Measurements from ENCODE around the gene CAMTA1.

DNA sequence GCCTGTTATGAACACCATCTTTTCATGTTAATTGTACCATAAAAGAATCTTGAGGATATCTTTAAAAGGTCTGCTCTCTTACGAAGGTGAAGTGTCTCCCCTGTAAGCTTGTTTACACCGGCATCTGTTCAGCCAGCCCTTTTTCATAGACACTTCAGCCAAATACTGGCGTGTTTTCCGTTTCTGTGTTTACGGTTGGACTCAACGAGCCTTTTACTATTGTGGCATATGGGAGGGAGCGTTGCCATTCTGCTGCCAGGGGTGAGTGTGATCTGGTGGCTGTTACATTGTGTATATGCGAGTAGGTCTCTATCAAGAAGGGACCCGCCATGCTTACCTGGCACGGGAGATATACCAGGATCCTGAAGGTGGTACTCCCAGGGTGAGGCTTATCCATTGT, 433.8 kb downstream of the CAMTA1 start:
- TF ChIP-seq, protein P1, sequence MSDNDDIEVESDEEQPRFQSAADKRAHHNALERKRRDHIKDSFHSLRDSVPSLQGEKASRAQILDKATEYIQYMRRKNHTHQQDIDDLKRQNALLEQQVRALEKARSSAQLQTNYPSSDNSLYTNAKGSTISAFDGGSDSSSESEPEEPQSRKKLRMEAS (IDR thresholded peaks at IDR 0.05): no peak
- TF ChIP-seq POLR2A (IDR thresholded peaks at IDR 0.05; ENCODE audit: borderline replicate concordance, extremely low read depth, insufficient read depth, insufficient read length) (no peak), TCF7L2 (IDR thresholded peaks at IDR 0.05; ENCODE audit: borderline replicate concordance, extremely low read depth, insufficient read depth, insufficient read length) (no peak), POLR2AphosphoS5 (IDR thresholded peaks at IDR 0.05; ENCODE audit: low read depth, low read length) (no peak), REST (IDR thresholded peaks at IDR 0.05; ENCODE audit: low read depth) (no peak), EZH2phosphoT487 (IDR thresholded peaks at IDR 0.05; ENCODE audit: borderline replicate concordance) (no peak), EGR1 (IDR thresholded peaks at IDR 0.05; ENCODE audit: low read depth) (no peak), RAD21 (IDR thresholded peaks at IDR 0.05; ENCODE audit: low read depth) (no peak), EZH2 (IDR thresholded peaks at IDR 0.05) (no peak)
- TF ChIP-seq, protein P2, sequence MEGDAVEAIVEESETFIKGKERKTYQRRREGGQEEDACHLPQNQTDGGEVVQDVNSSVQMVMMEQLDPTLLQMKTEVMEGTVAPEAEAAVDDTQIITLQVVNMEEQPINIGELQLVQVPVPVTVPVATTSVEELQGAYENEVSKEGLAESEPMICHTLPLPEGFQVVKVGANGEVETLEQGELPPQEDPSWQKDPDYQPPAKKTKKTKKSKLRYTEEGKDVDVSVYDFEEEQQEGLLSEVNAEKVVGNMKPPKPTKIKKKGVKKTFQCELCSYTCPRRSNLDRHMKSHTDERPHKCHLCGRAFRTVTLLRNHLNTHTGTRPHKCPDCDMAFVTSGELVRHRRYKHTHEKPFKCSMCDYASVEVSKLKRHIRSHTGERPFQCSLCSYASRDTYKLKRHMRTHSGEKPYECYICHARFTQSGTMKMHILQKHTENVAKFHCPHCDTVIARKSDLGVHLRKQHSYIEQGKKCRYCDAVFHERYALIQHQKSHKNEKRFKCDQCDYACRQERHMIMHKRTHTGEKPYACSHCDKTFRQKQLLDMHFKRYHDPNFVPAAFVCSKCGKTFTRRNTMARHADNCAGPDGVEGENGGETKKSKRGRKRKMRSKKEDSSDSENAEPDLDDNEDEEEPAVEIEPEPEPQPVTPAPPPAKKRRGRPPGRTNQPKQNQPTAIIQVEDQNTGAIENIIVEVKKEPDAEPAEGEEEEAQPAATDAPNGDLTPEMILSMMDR (IDR thresholded peaks at IDR 0.05 in 2 of 3, conservative IDR thresholded peaks at IDR 0.05 in 1 of 3; ENCODE audit: borderline replicate concordance in 1 of 3, insufficient read depth in 1 of 3, low read depth in 2 of 3, low read length in 2 of 3): no peak

Measured in HCT116 (cell line).